Kidney (tissue), 14 donors: ENCODE results near the gene RASA2. TPM values are rescaled to one million over a fixed set of nuclear protein-coding genes. Genes with fewer than 3 reads are reported as not detected.

Experiments
- DNase-seq, 5 donors: peaks; one replicate each; pipeline ENCODE4 v3.0.0-alpha.2; 2013 to 2020
- FAIRE-seq: peaks from 2 replicates; lab custom pipeline; 2012; peaks lifted over from hg19 to GRCh38; lab: Jason Lieb, UNC
- H3K27ac ChIP-seq, 2 donors: one replicate each; pipeline ENCODE4 v1.7.0; 2013; ENCODE audit warnings: low read depth in 2 of 2, low read length in 2 of 2, inconsistent platforms in 1 of 2
- H3K27me3 ChIP-seq: one replicate; pipeline ENCODE4 v1.7.1; 2013; ENCODE audit warnings: low read length, inconsistent platforms; ENCODE audit not compliant: control insufficient read depth, insufficient read depth
- H3K36me3 ChIP-seq, 3 donors: one replicate each; pipeline versions ENCODE4 v1.7.0 to v1.7.1; 2013; ENCODE audit warnings: low read length in 3 of 3, control low read depth in 1 of 3, inconsistent platforms in 1 of 3; ENCODE audit not compliant: insufficient read depth in 3 of 3, control insufficient read depth in 2 of 3
- H3K4me1 ChIP-seq, 3 donors: one replicate each; pipeline versions ENCODE4 v1.7.0 to v1.7.1; 2013; ENCODE audit warnings: low read length in 3 of 3, inconsistent platforms in 1 of 3, low read depth in 1 of 3; ENCODE audit not compliant: control insufficient read depth in 2 of 3, insufficient read depth in 2 of 3
- H3K4me3 ChIP-seq, 3 donors: one replicate each; pipeline versions ENCODE4 v1.7.0 to v1.8.1; 2013; ENCODE audit warnings: low read length in 3 of 3, control low read depth in 1 of 3, inconsistent platforms in 1 of 3
- H3K9ac ChIP-seq, 3 donors: one replicate each; pipeline versions ENCODE4 v1.7.0 to v1.7.1; 2013; ENCODE audit warnings: low read length in 3 of 3, control low read depth in 1 of 3, inconsistent platforms in 1 of 3
- H3K9me3 ChIP-seq, 3 donors: one replicate each; pipeline versions ENCODE4 v1.7.0 to v1.7.1; 2013; ENCODE audit warnings: low read length in 3 of 3, control low read depth in 1 of 3, inconsistent platforms in 1 of 3; ENCODE audit not compliant: control insufficient read depth in 2 of 3, insufficient read depth in 1 of 3
- CTCF ChIP-seq: IDR thresholded peaks from 3 replicates; pipeline ENCODE4 v1.5.1; 2012; ENCODE audit warnings: mild to moderate bottlenecking, moderate library complexity, borderline replicate concordance; ENCODE audit not compliant: insufficient read depth; ENCODE audit errors: extremely low read depth
- intact Hi-C: fragments of 100-400 bp; cut with DNase I; formaldehyde crosslinking; loops from one replicate; pipeline ENCODE4 v1.11.1; 2022
- polyA plus RNA-seq: library from polyadenylated mRNA; stranded (reverse); fragments of 350-450 nt; fragmentation: Illumina TruSeq; extraction: RNeasy Lipid Tissue Mini Kit (QIAGEN cat#74804); gene quantifications from one replicate; pipeline ENCODE4 v1.2.3, GENCODE V29; 2014; ENCODE audit warnings: low read depth, low replicate concordance; ENCODE audit not compliant: insufficient read depth
- total RNA-seq: library from RNA; stranded (reverse); fragmentation: NEBNext Ultra II Directional; extraction: Animal tissue kit (Norgen Biotek cat#: 25700); gene quantifications from one replicate; pipeline ENCODE4 v1.2.1, GENCODE V29; 2021
- donor health status: control.
- donor health status: control.
- donor health status: control.
- donor health status: control.
- donor health status: control.
- donor health status: DM: yes; HTN: yes; CAD: no.
- donor health status: Normal renal cell carcinoma (clear cell type).

The RASA2 gene
- total and polyA plus RNA-seq, 2 donors from 2014 or later = 2.2 to 29.8 TPM

GRCh38 chr3:141450727-141451375 is 36.0 kb upstream of the RASA2 start:
- Histone ChIP-seq H3K36me3 (peaks cover 0 to 8% (median 0%) of the 10 kb centered on the region in 3 donors), H3K9ac (no peak overlapping the region), H3K4me3 (no peak overlapping the region), H3K27ac (no peak overlapping the region), H3K4me1 (peaks cover 0 to 2% (median 0%) of the 10 kb centered on the region in 3 donors), H3K9me3 (no peaks in the 10 kb centered on the region), H3K27me3 (no peaks in the 10 kb centered on the region)
- no peak for FAIRE-seq
- intact Hi-C loops = loop anchor here (10.0 kb wide), 1 partner anchor 146 kb away; no protein-coding TSS in a partner anchor
- DNase-seq = no peak
- no peak for TF ChIP-seq CTCF

- Histone ChIP-seq H3K4me3 (no peak overlapping the region), H3K27me3 (no peaks in the 10 kb centered on the region), H3K36me3 (no peaks in the 10 kb centered on the region), H3K4me1 (peaks cover 0 to 2% (median 0%) of the 10 kb centered on the region in 3 donors), H3K9me3 (no peaks in the 10 kb centered on the region), H3K27ac (no peak overlapping the region), H3K9ac (no peak overlapping the region)
- TF ChIP-seq CTCF = peak; percentile 76
- intact Hi-C loops = loop anchor here (10.0 kb wide), 1 partner anchor 147 kb away; no protein-coding TSS in a partner anchor
- DNase-seq = peak in 2 of 5 donors; percentile 73 to 88
- FAIRE-seq = no peak
Observed at GRCh38 chr3:141452045-141452444, 34.8 kb upstream of the RASA2 start.

GRCh38 chr3:141452773-141453172 is 34.1 kb upstream of the RASA2 start:
- Histone ChIP-seq H3K9me3 (no peaks in the 10 kb centered on the region), H3K27me3 (no peaks in the 10 kb centered on the region), H3K36me3 (no peaks in the 10 kb centered on the region), H3K4me1 (peaks cover 0 to 2% (median 0%) of the 10 kb centered on the region in 3 donors), H3K9ac (no peak overlapping the region), H3K4me3 (no peak overlapping the region), H3K27ac (no peak overlapping the region)
- FAIRE-seq = no peak
- DNase-seq = no peak
- intact Hi-C loops = loop anchor here (10.0 kb wide), 1 partner anchor 148 kb away; no protein-coding TSS in a partner anchor
- no peak for TF ChIP-seq CTCF
